GM12878 (cell line): Measurements from ENCODE around the gene URI1. TPM values are rescaled to one million over a fixed set of nuclear protein-coding genes. Genes with fewer than 3 reads are reported as not detected.

Source experiments
- ATAC-seq: fragments of 200-7000 bp; cut with Tn5 transposase; 3 replicates; pipeline ENCODE4 v1.9.1; 2020; ENCODE audit warnings: mild to moderate bottlenecking, moderate library complexity
- BruUV-seq: library from RNA; stranded (reverse); fragments of 400-500 nt; replicated peaks from 2 replicates; lab custom pipeline; 2021; lab: Mats Ljungman, UMichigan
- CTCF ChIA-PET: fragments of 300-600 bp; sonication (Branson Sonifier 250); formaldehyde crosslinking; extraction: SDS; loops from one replicate; lab custom pipeline; 2021; ENCODE audit warnings: inconsistent platforms; lab: Yijun Ruan, JAX
- POLR2A ChIA-PET: fragments of 350-600 bp; formaldehyde crosslinking; extraction: SDS; loops from one replicate; lab custom pipeline; 2021; ENCODE audit warnings: inconsistent platforms; lab: Charles Lee
- RAD21 ChIA-PET: fragments of 300-600 bp; sonication (Branson Sonifier 250); formaldehyde crosslinking; loops from one replicate; lab custom pipeline; 2023; ENCODE audit warnings: antibody characterized with exemption; ENCODE audit not compliant: unreplicated experiment; lab: Charles Lee
- SMC1A ChIA-PET: fragments of 300-600 bp; sonication (Branson Sonifier 250); formaldehyde crosslinking; loops from one replicate; lab custom pipeline; 2023; ENCODE audit not compliant: unreplicated experiment, uncharacterized antibody; lab: Charles Lee
- DNase-seq: peaks from one replicate; pipeline ENCODE4 v3.0.0-alpha.2; 2011; ENCODE audit warnings: low read depth, low spot score
- FAIRE-seq: peaks from 3 replicates; lab custom pipeline; 2011; peaks lifted over from hg19 to GRCh38; lab: Jason Lieb, UNC
- H2AFZ ChIP-seq: 2 replicates; pipeline ENCODE4 v1.6.0; 2011; ENCODE audit warnings: low read depth, low read length, control low read depth; ENCODE audit not compliant: control insufficient read depth
- H3K27ac ChIP-seq: 2 replicates; pipeline ENCODE4 v1.5.1; 2011; ENCODE audit warnings: control low read depth; ENCODE audit not compliant: control insufficient read depth, insufficient read depth
- H3K27me3 ChIP-seq, 2 experiments: replicated peaks in 1 of 2; 2 replicates each; pipeline versions ENCODE4 v1.6.0 to v1.6.1; 2011; ENCODE audit warnings: low read length in 1 of 2; ENCODE audit not compliant: control insufficient read depth in 2 of 2, insufficient read depth in 2 of 2
- H3K36me3 ChIP-seq, 2 experiments: 2 replicates each; pipeline ENCODE4 v1.5.1; 2011; ENCODE audit warnings: low read length in 1 of 2; ENCODE audit not compliant: control insufficient read depth in 2 of 2, insufficient read depth in 2 of 2
- H3K4me1 ChIP-seq: 2 replicates; pipeline ENCODE4 v1.6.1; 2011; ENCODE audit warnings: mild to moderate bottlenecking, low read length, moderate library complexity, mixed read lengths; ENCODE audit not compliant: control insufficient read depth, insufficient read depth
- H3K4me2 ChIP-seq: 2 replicates; pipeline ENCODE4 v1.6.0; 2011; ENCODE audit warnings: control low read depth; ENCODE audit not compliant: control insufficient read depth, insufficient read depth
- H3K4me3 ChIP-seq: fragments of 200-600 bp; sonication (generic); 2 replicates; pipeline ENCODE4 v1.5.1; 2016
- H3K79me2 ChIP-seq: 2 replicates; pipeline ENCODE4 v1.6.0; 2011; ENCODE audit warnings: low read length; ENCODE audit not compliant: control insufficient read depth, insufficient read depth
- H3K9ac ChIP-seq: 2 replicates; pipeline ENCODE4 v1.8.0; 2011; ENCODE audit warnings: low read length, control low read depth, mixed read lengths; ENCODE audit not compliant: control insufficient read depth, insufficient read depth
- H3K9me3 ChIP-seq: replicated peaks from 3 replicates; pipeline ENCODE4 v1.5.1; 2011; ENCODE audit warnings: mild to moderate bottlenecking, low read length; ENCODE audit not compliant: control insufficient read depth, insufficient read depth
- H4K20me1 ChIP-seq: 2 replicates; pipeline ENCODE4 v1.6.0; 2011; ENCODE audit not compliant: control insufficient read depth, insufficient read depth
- ATF7 ChIP-seq: fragments of 450-650 bp; IDR thresholded peaks from 2 replicates; pipeline ENCODE4 v1.6.1; 2016; ENCODE audit warnings: low read depth, mild to moderate bottlenecking
- BACH1 ChIP-seq: fragments of 450-650 bp; IDR thresholded peaks from 2 replicates; pipeline ENCODE4 v1.6.1; 2017; ENCODE audit warnings: mild to moderate bottlenecking, borderline replicate concordance
- BHLHE40 ChIP-seq, 2 experiments: fragments of 450-650 bp in 1 of 2; IDR thresholded peaks; 2 replicates each; pipeline ENCODE4 v1.6.1; 2011 to 2017; ENCODE audit warnings: low read depth in 2 of 2, borderline replicate concordance in 1 of 2, improper control_type of control experiment in 1 of 2, low read length in 1 of 2, mild to moderate bottlenecking in 1 of 2
- EGR1 ChIP-seq, 2 experiments: IDR thresholded peaks; 1 replicate in 1 of 2; 2 replicates in 1 of 2; pipeline ENCODE4 v1.6.1; 2011 to 2012; ENCODE audit warnings: low read depth in 2 of 2, low read length in 2 of 2, borderline replicate concordance in 1 of 2, mild to moderate bottlenecking in 1 of 2, moderate library complexity in 1 of 2
- IKZF1 ChIP-seq: fragments of 450-650 bp; conservative IDR thresholded peaks from 2 replicates; pipeline ENCODE4 v1.6.1; 2017; ENCODE audit warnings: antibody characterized with exemption, mild to moderate bottlenecking
- IRF4 ChIP-seq: IDR thresholded peaks from 2 replicates; pipeline ENCODE4 v1.6.1; 2011; ENCODE audit warnings: low read depth, low read length
- KLF5 ChIP-seq: fragments of 450-650 bp; IDR thresholded peaks from 2 replicates; pipeline ENCODE4 v1.6.1; 2014; ENCODE audit warnings: mild to moderate bottlenecking; ENCODE audit not compliant: partially characterized antibody
- MTA3 ChIP-seq: IDR thresholded peaks from 2 replicates; pipeline ENCODE4 v1.6.1; 2012; ENCODE audit warnings: low read length, inconsistent platforms, borderline replicate concordance
- NFIC ChIP-seq: IDR thresholded peaks from 2 replicates; pipeline ENCODE4 v1.6.1; 2012; ENCODE audit warnings: low read depth, mild to moderate bottlenecking, inconsistent platforms, low read length, moderate library complexity
- NR2F1 ChIP-seq: fragments of 450-650 bp; conservative IDR thresholded peaks from 2 replicates; pipeline ENCODE4 v1.6.1; 2017; ENCODE audit warnings: mild to moderate bottlenecking
- RB1 ChIP-seq: fragments of 450-650 bp; formaldehyde crosslinking; IDR thresholded peaks from 2 replicates; pipeline ENCODE4 v1.6.1; 2017; ENCODE audit warnings: mild to moderate bottlenecking, borderline replicate concordance
- RCOR1 ChIP-seq: conservative IDR thresholded peaks from 2 replicates; pipeline ENCODE4 v1.6.1; 2012; ENCODE audit warnings: low read depth, low read length, improper control_type of control experiment
- RUNX3 ChIP-seq: IDR thresholded peaks from 2 replicates; pipeline ENCODE4 v1.6.1; 2012; ENCODE audit warnings: low read length, inconsistent platforms
- WGBS: methylation state at CpG from one replicate; pipeline ENCODE4 v1.1.6; 2016; ENCODE audit warnings: low lambda C conversion rate; ENCODE audit not compliant: insufficient replicate concordance, insufficient coverage; ENCODE audit errors: missing lambda C conversion rate; 5-methylcytosine and 5-hydroxymethylcytosine counted together
- in situ Hi-C: fragments of 300-500 bp; cut with MboI; formaldehyde crosslinking; loops from 9 replicates; pipeline ENCODE4 v1.14.3; 2018; ENCODE audit warnings: mixed read lengths
- intact Hi-C: fragments of 100-400 bp; cut with micrococcal nuclease; formaldehyde crosslinking; loops from one replicate; pipeline ENCODE4 v1.14.2; 2022; ENCODE audit not compliant: unreplicated experiment
- polyA plus RNA-seq, 11 experiments: library from polyadenylated mRNA; depleted of rRNA in 4 of 11; unstranded in 6 of 11; stranded (reverse) in 5 of 11; fragments of >200 nt; fragmentation: Nextera tagmentation in 4 of 11; fragmentation: Illumina TruSeq in 1 of 11; extraction: Ambion mirVana in 4 of 11; extraction: Trizol in 1 of 11; gene quantifications; 1 replicate in 1 of 11; 2 replicates in 10 of 11; pipeline versions ENCODE4 v1.2.1 to v1.2.3, GENCODE V29; 2011 to 2016; ENCODE audit warnings: inconsistent platforms in 2 of 11, missing spikeins in 2 of 11, low read depth in 1 of 11
- total RNA-seq, 4 experiments: library from RNA; depleted of rRNA in 3 of 4; stranded (reverse); fragments of >200 nt in 3 of 4; fragmentation: Illumina TruSeq in 1 of 4; extraction: Trizol in 1 of 4; gene quantifications; 2 replicates each; pipeline versions ENCODE4 v1.2.1 to v1.2.3, GENCODE V29; 2013 to 2021
- TF ChIP-seq, protein P1 (sequence below): fragments of 450-650 bp; IDR thresholded peaks from 2 replicates; pipeline ENCODE4 v1.6.1; 2016; ENCODE audit warnings: mild to moderate bottlenecking
- TF ChIP-seq, protein P2 (sequence below): fragments of 450-650 bp; IDR thresholded peaks from 2 replicates; pipeline ENCODE4 v1.6.1; 2014; ENCODE audit warnings: mild to moderate bottlenecking
- TF ChIP-seq, protein P3 (sequence below): IDR thresholded peaks from 2 replicates; pipeline ENCODE4 v1.6.1; 2012; ENCODE audit warnings: low read length, inconsistent platforms
- TF ChIP-seq, protein P4 (sequence below): fragments of 450-650 bp; IDR thresholded peaks from 2 replicates; pipeline ENCODE4 v1.6.1; 2017; ENCODE audit warnings: borderline replicate concordance
- TF ChIP-seq, protein P5 (sequence below), 3 experiments: IDR thresholded peaks in 2 of 3; conservative IDR thresholded peaks in 1 of 3; 2 replicates each; pipeline ENCODE4 v1.5.1; 2011; ENCODE audit warnings: low read depth in 3 of 3, low read length in 3 of 3, mild to moderate bottlenecking in 3 of 3, control low read depth in 2 of 3, moderate library complexity in 2 of 3, inconsistent platforms in 1 of 3, mixed read lengths in 1 of 3; ENCODE audit not compliant: control insufficient read depth in 2 of 3, insufficient read depth in 1 of 3; ENCODE audit errors: extremely low read depth in 1 of 3

Gene URI1
- total and polyA plus RNA-seq, 10 of the 15 experiments (the other 5 are each of a cell fraction or from before 2014, with no cell fraction given): 15.2 to 94.2 (median 47.9) TPM

GRCh38 chr19:30046522-30046921, 104.5 kb downstream of the URI1 start:
- Histone ChIP-seq H3K9ac (no peak overlapping the region), H3K27ac (no peak overlapping the region), H3K9me3 (no peaks in the 10 kb centered on the region), H3K27me3 (no peaks in the 10 kb centered on the region), H3K4me1 (no peaks in the 10 kb centered on the region), H3K79me2 (no peaks in the 10 kb centered on the region), H3K4me3 (no peak overlapping the region), H3K4me2 (no peak overlapping the region), H2AFZ (no peak overlapping the region), H3K36me3 (no peaks in the 10 kb centered on the region), H4K20me1 (no peaks in the 10 kb centered on the region)
- CTCF ChIA-PET: interaction anchor here (1.2 to 1.4 kb wide), 4 partner anchors 10 to 107 kb away, joined by 3 read pairs; no protein-coding TSS in a partner anchor
- BruUV-seq: no TSS peak
- WGBS: 34% methylated on average over 4 of the region's 4 CpGs
- intact Hi-C loops: loop anchor here (5.0 kb wide), 1 partner anchor 106 kb away; no protein-coding TSS in a partner anchor
- SMC1A ChIA-PET: interaction anchor here (1.3 to 2.7 kb wide), 3 partner anchors 10 to 101 kb away, joined by 3 to 10 read pairs (median 5); no protein-coding TSS in a partner anchor
- DNase-seq (peak; percentile 33), ATAC-seq (peak; percentile 92), FAIRE-seq (no peak)
- RAD21 ChIA-PET: no interaction called here
- in situ Hi-C loops: no loop called here
- POLR2A ChIA-PET: no interaction called here
- TF ChIP-seq, protein P1, sequence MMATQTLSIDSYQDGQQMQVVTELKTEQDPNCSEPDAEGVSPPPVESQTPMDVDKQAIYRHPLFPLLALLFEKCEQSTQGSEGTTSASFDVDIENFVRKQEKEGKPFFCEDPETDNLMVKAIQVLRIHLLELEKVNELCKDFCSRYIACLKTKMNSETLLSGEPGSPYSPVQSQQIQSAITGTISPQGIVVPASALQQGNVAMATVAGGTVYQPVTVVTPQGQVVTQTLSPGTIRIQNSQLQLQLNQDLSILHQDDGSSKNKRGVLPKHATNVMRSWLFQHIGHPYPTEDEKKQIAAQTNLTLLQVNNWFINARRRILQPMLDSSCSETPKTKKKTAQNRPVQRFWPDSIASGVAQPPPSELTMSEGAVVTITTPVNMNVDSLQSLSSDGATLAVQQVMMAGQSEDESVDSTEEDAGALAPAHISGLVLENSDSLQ: peak; percentile 93
- TF ChIP-seq IRF4 (no peak), NR2F1 (0 out of 2 replicates have a peak, but pooled peaks have one; percentile 23), KLF5 (no peak), RB1 (no peak), BHLHE40 (IDR thresholded peaks at IDR 0.05; ENCODE audit: borderline replicate concordance in 1 of 2, low read depth in 2 of 2, low read length in 1 of 2) (peak in 1 of 2 experiments; percentile 23; a peak in 1 of 4 replicates), RCOR1 (no peak), EGR1 (IDR thresholded peaks at IDR 0.05; ENCODE audit: borderline replicate concordance in 1 of 2, low read depth in 2 of 2, low read length in 2 of 2) (no peak), MTA3 (no peak), ATF7 (peak; percentile 18; the same call in 1 of the 2 replicates), BACH1 (no peak), RUNX3 (peak; percentile 88), IKZF1 (0 out of 2 replicates have a peak, but pooled peaks have one; percentile 39), NFIC (no peak)
- TF ChIP-seq, protein P2, sequence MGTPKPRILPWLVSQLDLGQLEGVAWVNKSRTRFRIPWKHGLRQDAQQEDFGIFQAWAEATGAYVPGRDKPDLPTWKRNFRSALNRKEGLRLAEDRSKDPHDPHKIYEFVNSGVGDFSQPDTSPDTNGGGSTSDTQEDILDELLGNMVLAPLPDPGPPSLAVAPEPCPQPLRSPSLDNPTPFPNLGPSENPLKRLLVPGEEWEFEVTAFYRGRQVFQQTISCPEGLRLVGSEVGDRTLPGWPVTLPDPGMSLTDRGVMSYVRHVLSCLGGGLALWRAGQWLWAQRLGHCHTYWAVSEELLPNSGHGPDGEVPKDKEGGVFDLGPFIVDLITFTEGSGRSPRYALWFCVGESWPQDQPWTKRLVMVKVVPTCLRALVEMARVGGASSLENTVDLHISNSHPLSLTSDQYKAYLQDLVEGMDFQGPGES: no peak
- TF ChIP-seq, protein P3, sequence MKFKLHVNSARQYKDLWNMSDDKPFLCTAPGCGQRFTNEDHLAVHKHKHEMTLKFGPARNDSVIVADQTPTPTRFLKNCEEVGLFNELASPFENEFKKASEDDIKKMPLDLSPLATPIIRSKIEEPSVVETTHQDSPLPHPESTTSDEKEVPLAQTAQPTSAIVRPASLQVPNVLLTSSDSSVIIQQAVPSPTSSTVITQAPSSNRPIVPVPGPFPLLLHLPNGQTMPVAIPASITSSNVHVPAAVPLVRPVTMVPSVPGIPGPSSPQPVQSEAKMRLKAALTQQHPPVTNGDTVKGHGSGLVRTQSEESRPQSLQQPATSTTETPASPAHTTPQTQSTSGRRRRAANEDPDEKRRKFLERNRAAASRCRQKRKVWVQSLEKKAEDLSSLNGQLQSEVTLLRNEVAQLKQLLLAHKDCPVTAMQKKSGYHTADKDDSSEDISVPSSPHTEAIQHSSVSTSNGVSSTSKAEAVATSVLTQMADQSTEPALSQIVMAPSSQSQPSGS: no peak
- TF ChIP-seq, protein P4, sequence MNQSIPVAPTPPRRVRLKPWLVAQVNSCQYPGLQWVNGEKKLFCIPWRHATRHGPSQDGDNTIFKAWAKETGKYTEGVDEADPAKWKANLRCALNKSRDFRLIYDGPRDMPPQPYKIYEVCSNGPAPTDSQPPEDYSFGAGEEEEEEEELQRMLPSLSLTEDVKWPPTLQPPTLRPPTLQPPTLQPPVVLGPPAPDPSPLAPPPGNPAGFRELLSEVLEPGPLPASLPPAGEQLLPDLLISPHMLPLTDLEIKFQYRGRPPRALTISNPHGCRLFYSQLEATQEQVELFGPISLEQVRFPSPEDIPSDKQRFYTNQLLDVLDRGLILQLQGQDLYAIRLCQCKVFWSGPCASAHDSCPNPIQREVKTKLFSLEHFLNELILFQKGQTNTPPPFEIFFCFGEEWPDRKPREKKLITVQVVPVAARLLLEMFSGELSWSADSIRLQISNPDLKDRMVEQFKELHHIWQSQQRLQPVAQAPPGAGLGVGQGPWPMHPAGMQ: no peak
- TF ChIP-seq, protein P5, sequence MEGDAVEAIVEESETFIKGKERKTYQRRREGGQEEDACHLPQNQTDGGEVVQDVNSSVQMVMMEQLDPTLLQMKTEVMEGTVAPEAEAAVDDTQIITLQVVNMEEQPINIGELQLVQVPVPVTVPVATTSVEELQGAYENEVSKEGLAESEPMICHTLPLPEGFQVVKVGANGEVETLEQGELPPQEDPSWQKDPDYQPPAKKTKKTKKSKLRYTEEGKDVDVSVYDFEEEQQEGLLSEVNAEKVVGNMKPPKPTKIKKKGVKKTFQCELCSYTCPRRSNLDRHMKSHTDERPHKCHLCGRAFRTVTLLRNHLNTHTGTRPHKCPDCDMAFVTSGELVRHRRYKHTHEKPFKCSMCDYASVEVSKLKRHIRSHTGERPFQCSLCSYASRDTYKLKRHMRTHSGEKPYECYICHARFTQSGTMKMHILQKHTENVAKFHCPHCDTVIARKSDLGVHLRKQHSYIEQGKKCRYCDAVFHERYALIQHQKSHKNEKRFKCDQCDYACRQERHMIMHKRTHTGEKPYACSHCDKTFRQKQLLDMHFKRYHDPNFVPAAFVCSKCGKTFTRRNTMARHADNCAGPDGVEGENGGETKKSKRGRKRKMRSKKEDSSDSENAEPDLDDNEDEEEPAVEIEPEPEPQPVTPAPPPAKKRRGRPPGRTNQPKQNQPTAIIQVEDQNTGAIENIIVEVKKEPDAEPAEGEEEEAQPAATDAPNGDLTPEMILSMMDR (IDR thresholded peaks at IDR 0.05 in 2 of 3, conservative IDR thresholded peaks at IDR 0.05 in 1 of 3; ENCODE audit: control insufficient read depth in 2 of 3, extremely low read depth in 1 of 3, insufficient read depth in 1 of 3, low read depth in 3 of 3, low read length in 3 of 3): peak; percentile 56 to 64 (median 61)
